ENCODE measurements around the gene KNTC1.
"Not testable (repeated sequence)": the region's sequence is repeated elsewhere in the genome, so short reads cannot be mapped to it uniquely, and the experiment has no call there.

The KNTC1 gene

GRCh38 chr12:122544537-122544936, 17.5 kb downstream of the KNTC1 start:
- TF ChIP-seq, protein P1, sequence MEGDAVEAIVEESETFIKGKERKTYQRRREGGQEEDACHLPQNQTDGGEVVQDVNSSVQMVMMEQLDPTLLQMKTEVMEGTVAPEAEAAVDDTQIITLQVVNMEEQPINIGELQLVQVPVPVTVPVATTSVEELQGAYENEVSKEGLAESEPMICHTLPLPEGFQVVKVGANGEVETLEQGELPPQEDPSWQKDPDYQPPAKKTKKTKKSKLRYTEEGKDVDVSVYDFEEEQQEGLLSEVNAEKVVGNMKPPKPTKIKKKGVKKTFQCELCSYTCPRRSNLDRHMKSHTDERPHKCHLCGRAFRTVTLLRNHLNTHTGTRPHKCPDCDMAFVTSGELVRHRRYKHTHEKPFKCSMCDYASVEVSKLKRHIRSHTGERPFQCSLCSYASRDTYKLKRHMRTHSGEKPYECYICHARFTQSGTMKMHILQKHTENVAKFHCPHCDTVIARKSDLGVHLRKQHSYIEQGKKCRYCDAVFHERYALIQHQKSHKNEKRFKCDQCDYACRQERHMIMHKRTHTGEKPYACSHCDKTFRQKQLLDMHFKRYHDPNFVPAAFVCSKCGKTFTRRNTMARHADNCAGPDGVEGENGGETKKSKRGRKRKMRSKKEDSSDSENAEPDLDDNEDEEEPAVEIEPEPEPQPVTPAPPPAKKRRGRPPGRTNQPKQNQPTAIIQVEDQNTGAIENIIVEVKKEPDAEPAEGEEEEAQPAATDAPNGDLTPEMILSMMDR (IDR thresholded peaks at IDR 0.05): no peak
- no peak for TF ChIP-seq ZFX (IDR thresholded peaks at IDR 0.05; ENCODE audit: borderline replicate concordance)
- no peak overlapping the region for H3K27ac ChIP-seq

DNA sequence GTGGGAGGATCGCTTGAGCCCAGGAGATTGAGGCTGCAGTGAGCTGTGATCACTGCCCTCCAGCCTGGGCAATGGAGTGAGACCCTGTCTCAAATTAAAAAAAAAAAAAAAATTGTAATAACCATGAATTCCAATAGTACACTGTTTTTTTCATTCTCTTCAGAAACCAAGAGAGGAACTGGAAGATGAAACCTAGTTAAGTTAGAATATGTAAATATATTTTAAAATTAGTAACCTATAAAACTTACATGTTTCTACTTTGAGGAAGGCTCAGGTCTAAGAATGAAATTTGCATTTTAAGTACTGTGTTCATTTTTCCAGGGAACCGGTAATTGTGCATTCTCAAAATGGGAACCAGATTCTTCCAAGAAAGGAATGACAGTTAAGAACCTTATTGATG, 18.8 kb downstream of the KNTC1 start:
- no peak overlapping the region for H3K27ac ChIP-seq

DNA sequence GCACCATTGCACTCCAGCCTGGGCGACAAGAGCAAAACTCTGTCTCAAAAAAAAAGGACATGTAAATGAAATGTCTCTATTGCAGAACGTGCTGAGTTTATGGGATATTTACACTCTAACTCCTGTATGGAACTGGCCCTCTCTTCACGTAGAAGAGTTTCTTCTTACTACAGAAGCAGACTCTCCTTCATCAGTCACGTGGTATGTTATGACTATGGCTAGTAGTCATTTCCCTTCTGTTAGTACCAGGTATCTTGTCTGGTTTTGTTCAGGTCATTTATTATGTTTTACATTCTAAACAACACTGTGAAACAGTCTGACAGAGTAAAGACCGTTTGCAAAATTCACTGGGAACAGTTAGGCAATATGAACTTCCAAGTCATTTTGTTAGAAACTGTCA, 20.3 kb downstream of the KNTC1 start:
- no peak for TF ChIP-seq ZFX (IDR thresholded peaks at IDR 0.05; ENCODE audit: borderline replicate concordance)
- TF ChIP-seq, protein P1 (IDR thresholded peaks at IDR 0.05): no peak
- H3K27ac ChIP-seq: no peak overlapping the region

More for the DNA sequence above, 18.8 kb downstream of the KNTC1 start:
- TF ChIP-seq ZFX (IDR thresholded peaks at IDR 0.05; ENCODE audit: borderline replicate concordance): no peak
- TF ChIP-seq, protein P1 (IDR thresholded peaks at IDR 0.05): no peak

DNA sequence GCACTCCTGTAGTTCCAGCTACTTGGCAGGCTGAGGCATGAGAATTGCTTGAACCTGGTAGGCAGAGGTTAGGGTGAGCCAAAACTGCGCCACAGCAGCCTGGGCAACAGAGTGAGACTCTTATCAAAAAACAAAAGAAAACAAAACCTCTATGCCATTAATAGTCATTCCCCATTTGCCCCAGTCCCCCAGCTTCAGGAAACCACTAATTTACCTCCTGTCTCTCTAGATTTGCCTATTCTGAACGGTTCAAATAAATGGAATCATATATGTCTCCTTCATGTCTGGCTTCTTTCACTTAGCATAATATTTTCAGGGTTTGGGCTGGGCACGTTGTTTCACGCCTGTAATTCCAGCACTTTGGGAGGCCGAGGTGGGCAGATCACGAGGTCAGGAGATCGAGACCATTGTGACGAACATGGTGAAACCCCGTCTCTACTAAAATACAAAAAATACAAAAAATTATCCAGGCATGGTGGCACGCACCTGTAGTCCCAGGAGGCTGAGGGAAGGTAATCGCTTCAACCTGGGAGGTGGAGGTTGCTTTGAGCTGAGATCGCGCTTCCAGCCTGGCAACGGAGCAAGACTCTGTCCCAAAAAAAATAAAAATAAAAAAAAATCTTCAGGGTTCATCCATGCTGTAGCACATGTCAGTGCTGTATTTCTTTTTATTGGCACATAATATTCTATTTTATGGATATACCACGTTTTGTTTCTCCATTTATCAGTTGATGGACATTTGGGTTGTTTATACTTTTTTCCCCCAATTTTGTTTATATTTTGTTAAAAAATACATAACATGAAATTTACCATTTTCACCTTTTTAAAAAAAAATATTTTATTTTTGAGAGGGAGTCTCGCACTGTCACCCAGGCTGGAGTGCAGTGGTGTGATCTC, 31.9 kb downstream of the KNTC1 start:
- no peak for TF ChIP-seq ZFX (IDR thresholded peaks at IDR 0.05; ENCODE audit: borderline replicate concordance)
- TF ChIP-seq, protein P1 (IDR thresholded peaks at IDR 0.05): no peak
- no peak overlapping the region for H3K27ac ChIP-seq

GRCh38 chr12:122560138-122560537, 33.1 kb downstream of the KNTC1 start:
- no peak overlapping the region for H3K27ac ChIP-seq
- TF ChIP-seq, protein P1 (IDR thresholded peaks at IDR 0.05): no peak
- TF ChIP-seq ZFX (IDR thresholded peaks at IDR 0.05; ENCODE audit: borderline replicate concordance): no peak

GRCh38 chr12:122563361-122563760, 36.3 kb downstream of the KNTC1 start:
- TF ChIP-seq, protein P1 (IDR thresholded peaks at IDR 0.05): no peak
- no peak for TF ChIP-seq ZFX (IDR thresholded peaks at IDR 0.05; ENCODE audit: borderline replicate concordance)
- H3K27ac ChIP-seq: no peak overlapping the region

- H3K27ac ChIP-seq: not testable (repeated sequence)
Measured at GRCh38 chr12:122566816-122567215, 39.8 kb downstream of the KNTC1 start.

Measured in 22Rv1 (cell line).